ENCODE measurements around the gene CYSTM1.

The CYSTM1 gene

DNA sequence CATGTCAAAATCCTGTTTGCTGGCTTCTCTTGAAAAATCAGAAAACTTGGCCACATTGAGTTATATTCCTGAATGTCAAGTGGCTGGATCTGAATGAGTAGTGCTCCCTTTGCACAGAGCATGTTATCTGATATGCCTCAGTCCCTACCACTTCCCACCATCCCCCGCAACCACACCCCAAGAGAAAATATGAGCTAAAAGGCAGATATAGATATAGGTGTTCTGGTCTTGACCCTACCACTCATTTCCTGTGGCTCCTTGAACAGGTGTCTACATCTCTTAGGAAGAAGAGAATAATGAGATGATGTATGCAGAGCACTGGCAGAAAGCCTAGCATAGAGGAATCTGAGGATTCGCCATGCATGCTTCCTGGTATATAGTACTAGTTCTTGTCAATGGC lies 6.6 kb upstream of the CYSTM1 start:
- TF ChIP-seq, protein P1, sequence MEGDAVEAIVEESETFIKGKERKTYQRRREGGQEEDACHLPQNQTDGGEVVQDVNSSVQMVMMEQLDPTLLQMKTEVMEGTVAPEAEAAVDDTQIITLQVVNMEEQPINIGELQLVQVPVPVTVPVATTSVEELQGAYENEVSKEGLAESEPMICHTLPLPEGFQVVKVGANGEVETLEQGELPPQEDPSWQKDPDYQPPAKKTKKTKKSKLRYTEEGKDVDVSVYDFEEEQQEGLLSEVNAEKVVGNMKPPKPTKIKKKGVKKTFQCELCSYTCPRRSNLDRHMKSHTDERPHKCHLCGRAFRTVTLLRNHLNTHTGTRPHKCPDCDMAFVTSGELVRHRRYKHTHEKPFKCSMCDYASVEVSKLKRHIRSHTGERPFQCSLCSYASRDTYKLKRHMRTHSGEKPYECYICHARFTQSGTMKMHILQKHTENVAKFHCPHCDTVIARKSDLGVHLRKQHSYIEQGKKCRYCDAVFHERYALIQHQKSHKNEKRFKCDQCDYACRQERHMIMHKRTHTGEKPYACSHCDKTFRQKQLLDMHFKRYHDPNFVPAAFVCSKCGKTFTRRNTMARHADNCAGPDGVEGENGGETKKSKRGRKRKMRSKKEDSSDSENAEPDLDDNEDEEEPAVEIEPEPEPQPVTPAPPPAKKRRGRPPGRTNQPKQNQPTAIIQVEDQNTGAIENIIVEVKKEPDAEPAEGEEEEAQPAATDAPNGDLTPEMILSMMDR (IDR thresholded peaks at IDR 0.05; ENCODE audit: low read length) = no peak
- no peak for TF ChIP-seq EZH2 (IDR thresholded peaks at IDR 0.05; ENCODE audit: borderline replicate concordance, low read length)
- no peaks in the 10 kb centered on the region for H3K9me2 ChIP-seq (ENCODE audit: low read depth, low read length)
- no peak overlapping the region for H3K4me3 ChIP-seq (ENCODE audit: low read depth, low read length, poor library complexity, severe bottlenecking)
- no peaks in the 10 kb centered on the region for H3K79me2 ChIP-seq (ENCODE audit: insufficient read depth, low read length)
- no peak overlapping the region for H3K9ac ChIP-seq (ENCODE audit: low read length)
- no peaks in the 10 kb centered on the region for H3K27me3 ChIP-seq (ENCODE audit: insufficient read depth, low read length)
- H3K9me3 ChIP-seq (ENCODE audit: low read length) = no peaks in the 10 kb centered on the region
- H3K4me2 ChIP-seq (ENCODE audit: low read length) = no peak overlapping the region
- no peaks in the 10 kb centered on the region for H4K20me1 ChIP-seq (ENCODE audit: insufficient read depth, low read length)
- H3K36me3 ChIP-seq (ENCODE audit: insufficient read depth, low read length) = no peaks in the 10 kb centered on the region
- no peaks in the 10 kb centered on the region for H3K4me1 ChIP-seq (ENCODE audit: insufficient read depth, low read length, severe bottlenecking)
- no peaks in the 10 kb centered on the region for H3F3A ChIP-seq (ENCODE audit: insufficient read depth, low read length)
- H2AFZ ChIP-seq (ENCODE audit: low read length) = no peak overlapping the region
- H3K27ac ChIP-seq (ENCODE audit: low read depth, low read length, poor library complexity, severe bottlenecking) = no peak overlapping the region

DNA sequence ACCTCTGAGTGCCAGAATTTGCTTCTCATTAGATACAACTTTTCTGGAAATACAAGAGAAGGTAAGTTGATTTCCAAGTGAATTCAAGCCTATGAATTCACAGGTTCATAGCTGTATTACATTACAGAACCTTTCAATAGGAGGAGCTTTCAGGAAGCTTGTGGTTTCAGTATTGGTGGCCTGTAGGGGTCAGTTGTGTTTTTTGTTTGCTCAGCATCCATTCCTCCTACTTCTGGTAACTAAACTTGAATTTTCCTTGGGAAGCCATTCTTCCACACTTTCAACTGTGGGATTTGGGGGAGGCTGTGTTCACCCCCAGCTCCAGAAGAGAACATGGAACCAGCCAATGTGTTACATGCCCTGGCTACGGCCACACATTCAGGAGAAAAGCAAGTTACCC lies 5.6 kb upstream of the CYSTM1 start:
- Histone ChIP-seq H3K4me3 (ENCODE audit: low read depth, low read length, poor library complexity, severe bottlenecking) (no peak overlapping the region), H2AFZ (ENCODE audit: low read length) (no peak overlapping the region), H4K20me1 (ENCODE audit: insufficient read depth, low read length) (no peaks in the 10 kb centered on the region), H3K9me3 (ENCODE audit: low read length) (no peaks in the 10 kb centered on the region), H3K4me2 (ENCODE audit: low read length) (no peak overlapping the region), H3K79me2 (ENCODE audit: insufficient read depth, low read length) (no peaks in the 10 kb centered on the region), H3K4me1 (ENCODE audit: insufficient read depth, low read length, severe bottlenecking) (peaks cover 2% of the 10 kb centered on the region), H3K27ac (ENCODE audit: low read depth, low read length, poor library complexity, severe bottlenecking) (no peak overlapping the region), H3F3A (ENCODE audit: insufficient read depth, low read length) (no peaks in the 10 kb centered on the region), H3K9me2 (ENCODE audit: low read depth, low read length) (no peaks in the 10 kb centered on the region), H3K9ac (ENCODE audit: low read length) (no peak overlapping the region), H3K36me3 (ENCODE audit: insufficient read depth, low read length) (no peaks in the 10 kb centered on the region), H3K27me3 (ENCODE audit: insufficient read depth, low read length) (no peaks in the 10 kb centered on the region)
- TF ChIP-seq, protein P1 (IDR thresholded peaks at IDR 0.05; ENCODE audit: low read length) = peak; percentile 26; the same call in 1 of the 2 replicates
- no peak for TF ChIP-seq EZH2 (IDR thresholded peaks at IDR 0.05; ENCODE audit: borderline replicate concordance, low read length)

DNA sequence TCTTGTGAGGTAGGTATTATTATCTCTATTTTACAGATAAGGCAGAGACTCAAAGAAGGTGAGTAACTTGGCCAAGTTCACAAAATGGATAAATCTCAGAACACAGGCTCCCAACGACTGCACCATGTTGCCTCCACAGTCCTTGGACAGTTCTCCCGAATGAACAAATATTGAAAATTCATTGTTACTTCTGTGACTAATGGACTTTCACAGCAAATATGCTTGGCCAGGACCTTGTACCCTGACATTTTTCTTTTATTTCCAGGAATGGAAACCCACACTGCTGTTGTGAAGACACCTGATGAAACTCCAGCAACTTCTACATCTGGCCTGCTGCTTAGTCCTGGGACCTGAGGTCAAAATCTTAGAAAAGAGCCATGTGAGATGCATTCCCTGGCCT lies 2.5 kb upstream of the CYSTM1 start:
- H3K79me2 ChIP-seq (ENCODE audit: insufficient read depth, low read length) = no peaks in the 10 kb centered on the region

More for the DNA sequence above, 2.5 kb upstream of the CYSTM1 start:
- Histone ChIP-seq H3K4me2 (ENCODE audit: low read length) (no peak overlapping the region), H3F3A (ENCODE audit: insufficient read depth, low read length) (no peaks in the 10 kb centered on the region; the same call in 1 of the 2 replicates), H3K4me3 (ENCODE audit: low read depth, low read length, poor library complexity, severe bottlenecking) (no peak overlapping the region), H3K27me3 (ENCODE audit: insufficient read depth, low read length) (no peaks in the 10 kb centered on the region), H3K4me1 (ENCODE audit: insufficient read depth, low read length, severe bottlenecking) (peaks cover 18% of the 10 kb centered on the region), H3K36me3 (ENCODE audit: insufficient read depth, low read length) (no peaks in the 10 kb centered on the region), H3K9me2 (ENCODE audit: low read depth, low read length) (no peaks in the 10 kb centered on the region), H4K20me1 (ENCODE audit: insufficient read depth, low read length) (no peaks in the 10 kb centered on the region), H3K9me3 (ENCODE audit: low read length) (no peaks in the 10 kb centered on the region), H3K27ac (ENCODE audit: low read depth, low read length, poor library complexity, severe bottlenecking) (no peak overlapping the region), H3K9ac (ENCODE audit: low read length) (no peak overlapping the region), H2AFZ (ENCODE audit: low read length) (no peak overlapping the region)
- TF ChIP-seq EZH2 (IDR thresholded peaks at IDR 0.05; ENCODE audit: borderline replicate concordance, low read length) = no peak
- TF ChIP-seq, protein P1 (IDR thresholded peaks at IDR 0.05; ENCODE audit: low read length) = no peak

Measured in OCI-LY1 (cell line).